Keratinocyte (primary cell): ENCODE measurements around the gene CCDC85B. TPM values are rescaled to one million over a fixed set of nuclear protein-coding genes. Genes with fewer than 3 reads are reported as not detected.
A peak's percentile ranks its signal among the peaks of the same experiment; 100 is the strongest.

Experiments
- DNase-seq: peaks from one replicate; pipeline ENCODE4 v3.0.0-alpha.2; 2011; ENCODE audit warnings: low read depth, missing footprints, low spot score
- FAIRE-seq: peaks from 2 replicates; lab custom pipeline; 2011; peaks lifted over from hg19 to GRCh38; lab: Jason Lieb, UNC
- H2AFZ ChIP-seq: 2 replicates; pipeline ENCODE4 v1.6.0; 2012; ENCODE audit warnings: low read length, control low read depth, inconsistent platforms; ENCODE audit not compliant: control insufficient read depth
- H3K27ac ChIP-seq: 2 replicates; pipeline ENCODE4 v1.5.1; 2011; ENCODE audit warnings: low read length; ENCODE audit not compliant: control insufficient read depth, insufficient read depth
- H3K27me3 ChIP-seq: 3 replicates; pipeline ENCODE4 v1.6.0; 2011; ENCODE audit warnings: low read length; ENCODE audit not compliant: control insufficient read depth, insufficient read depth; ENCODE audit errors: extremely low read depth
- H3K36me3 ChIP-seq, 2 experiments: 2 replicates in 1 of 2; 3 replicates in 1 of 2; pipeline ENCODE4 v1.5.1; 2011; ENCODE audit warnings: low read length in 2 of 2, mild to moderate bottlenecking in 1 of 2; ENCODE audit not compliant: control insufficient read depth in 2 of 2, insufficient read depth in 2 of 2; ENCODE audit errors: extremely low read depth in 1 of 2
- H3K4me1 ChIP-seq: 3 replicates; pipeline ENCODE4 v1.5.1; 2011; ENCODE audit warnings: low read length; ENCODE audit not compliant: control insufficient read depth, insufficient read depth; ENCODE audit errors: extremely low read depth
- H3K4me2 ChIP-seq: 3 replicates; pipeline ENCODE4 v1.6.0; 2011; ENCODE audit warnings: low read depth, low read length; ENCODE audit not compliant: control insufficient read depth, insufficient read depth; ENCODE audit errors: extremely low read depth
- H3K4me3 ChIP-seq, 3 experiments: fragments of 200-600 bp in 1 of 3; sonication (generic) in 1 of 3; 2 replicates in 2 of 3; 3 replicates in 1 of 3; pipeline ENCODE4 v1.5.1; 2011 to 2016; ENCODE audit warnings: low read length in 3 of 3, mild to moderate bottlenecking in 3 of 3, control low read depth in 2 of 3, inconsistent platforms in 1 of 3, low read depth in 1 of 3, mixed read lengths in 1 of 3, mixed run types in 1 of 3, moderate library complexity in 1 of 3; ENCODE audit not compliant: control insufficient read depth in 2 of 3, insufficient read depth in 2 of 3; ENCODE audit errors: extremely low read depth in 1 of 3
- H3K79me2 ChIP-seq: 2 replicates; pipeline ENCODE4 v1.6.0; 2012; ENCODE audit warnings: low read length; ENCODE audit not compliant: control insufficient read depth, insufficient read depth
- H3K9ac ChIP-seq: 3 replicates; pipeline ENCODE4 v1.6.0; 2011; ENCODE audit warnings: low read length; ENCODE audit not compliant: control insufficient read depth, insufficient read depth; ENCODE audit errors: extremely low read depth
- H3K9me1 ChIP-seq: 3 replicates; pipeline ENCODE4 v1.6.0; 2011; ENCODE audit warnings: low read length; ENCODE audit not compliant: control insufficient read depth, insufficient read depth; ENCODE audit errors: extremely low read depth
- H3K9me3 ChIP-seq: 2 replicates; pipeline ENCODE4 v1.5.1; 2012; ENCODE audit warnings: low read depth, low read length; ENCODE audit not compliant: control insufficient read depth
- H4K20me1 ChIP-seq: 3 replicates; pipeline ENCODE4 v1.6.0; 2011; ENCODE audit warnings: low read length; ENCODE audit not compliant: control insufficient read depth, insufficient read depth; ENCODE audit errors: extremely low read depth
- CTCF ChIP-seq, 3 experiments: IDR thresholded peaks in 1 of 3; conservative IDR thresholded peaks in 1 of 3; optimal IDR thresholded peaks in 1 of 3; 2 replicates in 2 of 3; 3 replicates in 1 of 3; pipeline versions ENCODE3 to v1.5.1; 2011; ENCODE audit warnings: low read length in 3 of 3, mild to moderate bottlenecking in 3 of 3, moderate library complexity in 2 of 3, control low read depth in 1 of 3, inconsistent platforms in 1 of 3; ENCODE audit not compliant: insufficient read depth in 2 of 3; ENCODE audit errors: extremely low read depth in 1 of 3
- EZH2 ChIP-seq: IDR thresholded peaks from one replicate; pipeline ENCODE4 v1.6.1; 2012; ENCODE audit warnings: inconsistent platforms, mild to moderate bottlenecking, low read length, moderate library complexity
- dilution Hi-C: fragments of 300-500 bp; cut with MboI; formaldehyde crosslinking; loops from one replicate; pipeline ENCODE4 v1.7.0; 2020; ENCODE audit warnings: low sequenced_read_pairs; ENCODE audit not compliant: extremely low pct_ligation_motif_present
- polyA plus RNA-seq, 5 experiments: library from polyadenylated mRNA; depleted of rRNA in 3 of 5; stranded (reverse) in 3 of 5; stranded (forward) in 1 of 5; unstranded in 1 of 5; fragments of >200 nt; gene quantifications; 1 replicate in 1 of 5; 2 replicates in 3 of 5; 3 replicates in 1 of 5; pipeline versions ENCODE4 v1.2.1 to v1.2.3, GENCODE V29; 2011 to 2012; ENCODE audit warnings: missing spikeins in 2 of 5, low read depth in 1 of 5, low replicate concordance in 1 of 5

The CCDC85B gene
- polyA plus RNA-seq, 1 donor (not counting 4 experiments of a cell fraction or from before 2014, with no cell fraction given): 4.1 TPM

GRCh38 chr11:65917077-65917433 is 26.6 kb downstream of the CCDC85B start:
- peak overlapping the region in 1 of 3 experiments; percentile 66 for H3K4me3 ChIP-seq
- peaks cover 47% of the 10 kb centered on the region for H3K79me2 ChIP-seq
- peaks cover 70% of the 10 kb centered on the region for H3K4me1 ChIP-seq

GRCh38 chr11:65917434-65918210 is 27.1 kb downstream of the CCDC85B start:
- Histone ChIP-seq H3K9me1 (no peaks in the 10 kb centered on the region), H3K4me3 (peak overlapping the region; percentile 44 to 66 (median 59)), H3K36me3 (peaks cover 6 to 14% of the 10 kb centered on the region in 2 experiments), H2AFZ (no peak overlapping the region), H3K4me1 (peaks cover 70% of the 10 kb centered on the region), H3K9ac (peak overlapping the region; percentile 91), H3K4me2 (peak overlapping the region; percentile 73), H4K20me1 (no peaks in the 10 kb centered on the region), H3K27me3 (no peaks in the 10 kb centered on the region), H3K27ac (peak overlapping the region; percentile 95), H3K79me2 (peaks cover 47% of the 10 kb centered on the region), H3K9me3 (no peaks in the 10 kb centered on the region)
- no peak for FAIRE-seq
- TF ChIP-seq CTCF (optimal IDR thresholded peaks at IDR 0.05 in 1 of 3, IDR thresholded peaks at IDR 0.05 in 1 of 3, conservative IDR thresholded peaks at IDR 0.05 in 1 of 3; ENCODE audit: extremely low read depth in 1 of 3, insufficient read depth in 2 of 3, low read length in 3 of 3) (no peak), EZH2 (no peak)
- no peak for DNase-seq
- dilution Hi-C loops: no loop called here

More at GRCh38 chr11:65917077-65917433, 26.6 kb downstream of the CCDC85B start:
- H3K27me3 ChIP-seq: no peaks in the 10 kb centered on the region
- no peaks in the 10 kb centered on the region for H4K20me1 ChIP-seq
- H3K27ac ChIP-seq: peak overlapping the region; percentile 95
- DNase-seq: no peak
- FAIRE-seq: no peak
- peaks cover 6 to 8% of the 10 kb centered on the region in 2 experiments for H3K36me3 ChIP-seq
- peak overlapping the region; percentile 73 for H3K4me2 ChIP-seq
- dilution Hi-C loops: no loop called here
- TF ChIP-seq CTCF (optimal IDR thresholded peaks at IDR 0.05 in 1 of 3, IDR thresholded peaks at IDR 0.05 in 1 of 3, conservative IDR thresholded peaks at IDR 0.05 in 1 of 3; ENCODE audit: extremely low read depth in 1 of 3, insufficient read depth in 2 of 3, low read length in 3 of 3) (no peak), EZH2 (no peak)
- H2AFZ ChIP-seq: no peak overlapping the region
- H3K9me3 ChIP-seq: no peaks in the 10 kb centered on the region
- peak overlapping the region; percentile 91 for H3K9ac ChIP-seq
- H3K9me1 ChIP-seq: no peaks in the 10 kb centered on the region
